HCT116 (cell line): ENCODE data around the gene NTSR2. TPM values are rescaled to one million over a fixed set of nuclear protein-coding genes. Genes with fewer than 3 reads are reported as not detected.

Source experiments
- ATAC-seq: fragments of 200-7000 bp; cut with Tn5 transposase; 2 replicates; pipeline ENCODE4 v1.9.1; 2020; ENCODE audit warnings: mild to moderate bottlenecking, moderate library complexity
- BruUV-seq: library from RNA; stranded (reverse); fragments of 400-500 nt; replicated peaks from 2 replicates; lab custom pipeline; 2021; lab: Mats Ljungman, UMichigan
- CTCF ChIA-PET: fragments of 300-600 bp; sonication (Branson Sonifier 250); formaldehyde crosslinking; loops from one replicate; lab custom pipeline; 2021; ENCODE audit warnings: antibody characterized with exemption; lab: Charles Lee
- POLR2A ChIA-PET: fragments of 300-600, 350-600 bp; sonication (Branson Sonifier 250); formaldehyde crosslinking; loops from one replicate; lab custom pipeline; 2021; ENCODE audit warnings: antibody characterized with exemption; lab: Charles Lee
- RAD21 ChIA-PET, 2 experiments: fragments of 300-600 bp; sonication (Branson Sonifier 250); formaldehyde crosslinking; loops; one replicate each; lab custom pipeline; 2023; ENCODE audit warnings: low total read pairs in 2 of 2; ENCODE audit not compliant: uncharacterized antibody in 2 of 2, unreplicated experiment in 2 of 2, low non-redundant PET in 1 of 2; lab: Charles Lee
- DNase-seq: peaks from one replicate; pipeline ENCODE4 v3.0.0-alpha.2; 2010; ENCODE audit warnings: low read depth, low spot score
- H2AFZ ChIP-seq: fragments of 200-600 bp; shearing (Covaris generic), sonication (generic); 2 replicates; pipeline ENCODE4 v1.6.1; 2017; ENCODE audit warnings: low read depth, mixed run types, mixed read lengths, antibody characterized with exemption, low read length; ENCODE audit not compliant: poor library complexity, severe bottlenecking
- H3K27ac ChIP-seq: 2 replicates; pipeline ENCODE4 v1.5.1; 2012; ENCODE audit warnings: low read depth, low read length
- H3K27me3 ChIP-seq: fragments of 200-600 bp; sonication (generic); 2 replicates; pipeline ENCODE4 v1.6.1; 2016; ENCODE audit warnings: mixed run types, low read length, mixed read lengths; ENCODE audit not compliant: insufficient read depth
- H3K36me3 ChIP-seq, 2 experiments: fragments of 200-500 bp in 1 of 2; fragments of 200-600 bp in 1 of 2; sonication (Bioruptor generic) in 1 of 2; sonication (generic) in 1 of 2; 2 replicates each; pipeline versions ENCODE4 v1.5.1 to v1.6.1; 2014 to 2016; ENCODE audit warnings: low read length in 2 of 2, inconsistent platforms in 1 of 2, mixed read lengths in 1 of 2, mixed run types in 1 of 2; ENCODE audit not compliant: insufficient read depth in 2 of 2, control insufficient read depth in 1 of 2
- H3K4me1 ChIP-seq, 2 experiments: fragments of 200-600 bp in 1 of 2; sonication (generic) in 1 of 2; 2 replicates each; pipeline versions ENCODE4 v1.5.1 to v1.6.1; 2012 to 2017; ENCODE audit warnings: low read length in 2 of 2, inconsistent platforms in 1 of 2, mild to moderate bottlenecking in 1 of 2, mixed read lengths in 1 of 2, mixed run types in 1 of 2, moderate library complexity in 1 of 2; ENCODE audit not compliant: insufficient read depth in 2 of 2, control insufficient read depth in 1 of 2
- H3K4me2 ChIP-seq: fragments of 200-600 bp; sonication (generic); 2 replicates; pipeline ENCODE4 v1.6.1; 2017; ENCODE audit warnings: mixed run types, low read length, mixed read lengths
- H3K4me3 ChIP-seq, 2 experiments: fragments of 200-600 bp in 1 of 2; sonication (generic) in 1 of 2; replicated peaks in 1 of 2; 2 replicates each; pipeline ENCODE4 v1.5.1; 2011 to 2016; ENCODE audit warnings: low read length in 2 of 2, control low read depth in 1 of 2, low read depth in 1 of 2, mild to moderate bottlenecking in 1 of 2, mixed read lengths in 1 of 2, mixed run types in 1 of 2
- H3K79me2 ChIP-seq: fragments of 200-600 bp; sonication (generic); 2 replicates; pipeline ENCODE4 v1.6.1; 2017; ENCODE audit warnings: mild to moderate bottlenecking, mixed run types, low read length, moderate library complexity, mixed read lengths; ENCODE audit not compliant: insufficient read depth
- H3K9ac ChIP-seq: fragments of 200-600 bp; sonication (generic); 2 replicates; pipeline ENCODE4 v1.6.1; 2016; ENCODE audit warnings: low read length, mixed read lengths
- H3K9me2 ChIP-seq: fragments of 200-600 bp; sonication (generic), shearing (Covaris generic); 2 replicates; pipeline ENCODE4 v1.6.1; 2017; ENCODE audit warnings: mixed run types, mild to moderate bottlenecking, moderate library complexity; ENCODE audit not compliant: insufficient read depth
- H3K9me3 ChIP-seq, 2 experiments: fragments of 200-500 bp in 1 of 2; fragments of 200-600 bp in 1 of 2; sonication (Bioruptor generic) in 1 of 2; sonication (generic) in 1 of 2; 2 replicates each; pipeline ENCODE4 v1.6.1; 2014 to 2017; ENCODE audit warnings: low read length in 2 of 2, mixed read lengths in 2 of 2, inconsistent platforms in 1 of 2, low read depth in 1 of 2, mild to moderate bottlenecking in 1 of 2, mixed run types in 1 of 2, moderate library complexity in 1 of 2; ENCODE audit not compliant: control insufficient read depth in 1 of 2, insufficient read depth in 1 of 2
- H4K20me1 ChIP-seq: fragments of 200-600 bp; sonication (generic), shearing (Covaris generic); 2 replicates; pipeline ENCODE4 v1.6.1; 2017; ENCODE audit warnings: mixed run types, mild to moderate bottlenecking, moderate library complexity; ENCODE audit not compliant: insufficient read depth
- CBX3 ChIP-seq: IDR thresholded peaks from 2 replicates; pipeline ENCODE4 v1.6.1; 2012; ENCODE audit warnings: low read depth
- CEBPB ChIP-seq: IDR thresholded peaks from 2 replicates; pipeline ENCODE4 v1.6.1; 2012; ENCODE audit warnings: low read depth
- EGR1 ChIP-seq: IDR thresholded peaks from 2 replicates; pipeline ENCODE4 v1.6.1; 2012; ENCODE audit warnings: low read depth
- ELF1 ChIP-seq: IDR thresholded peaks from 2 replicates; pipeline ENCODE4 v1.6.1; 2012; ENCODE audit warnings: low read depth, borderline replicate concordance
- EZH2 ChIP-seq: fragments of 200-600 bp; sonication (generic); IDR thresholded peaks from 2 replicates; pipeline ENCODE4 v1.6.1; 2017; ENCODE audit warnings: antibody characterized with exemption, mixed run types
- EZH2phosphoT487 ChIP-seq: fragments of 200-600 bp; IDR thresholded peaks from 2 replicates; pipeline ENCODE4 v1.6.1; 2018; ENCODE audit warnings: antibody characterized with exemption, borderline replicate concordance
- POLR2A ChIP-seq: IDR thresholded peaks from 2 replicates; pipeline ENCODE4 v1.7.0; 2011; ENCODE audit warnings: borderline replicate concordance; ENCODE audit not compliant: insufficient read depth, insufficient read length; ENCODE audit errors: extremely low read depth
- POLR2AphosphoS5 ChIP-seq: IDR thresholded peaks from 2 replicates; pipeline ENCODE4 v1.6.1; 2011; ENCODE audit warnings: mild to moderate bottlenecking, low read depth, low read length, moderate library complexity
- RAD21 ChIP-seq: IDR thresholded peaks from 2 replicates; pipeline ENCODE4 v1.6.1; 2012; ENCODE audit warnings: low read depth, mild to moderate bottlenecking
- SIN3A ChIP-seq: IDR thresholded peaks from 2 replicates; pipeline ENCODE4 v1.6.1; 2012; ENCODE audit warnings: low read depth
- SP1 ChIP-seq: IDR thresholded peaks from 2 replicates; pipeline ENCODE4 v1.6.1; 2012; ENCODE audit warnings: low read depth
- SRF ChIP-seq: IDR thresholded peaks from 2 replicates; pipeline ENCODE4 v1.6.1; 2012; ENCODE audit warnings: low read depth
- YY1 ChIP-seq: IDR thresholded peaks from 2 replicates; pipeline ENCODE4 v1.6.1; 2011; ENCODE audit warnings: low read length, low read depth, moderate library complexity, mild to moderate bottlenecking; ENCODE audit not compliant: insufficient replicate concordance; ENCODE audit errors: extremely low read depth
- ZFX ChIP-seq: fragments of 450-650 bp; IDR thresholded peaks from 2 replicates; pipeline ENCODE4 v1.6.1; 2017
- intact Hi-C: fragments of 100-400 bp; cut with micrococcal nuclease; formaldehyde crosslinking; loops from 2 replicates; pipeline ENCODE4 v1.10.0; 2022
- total RNA-seq: library from RNA; stranded (reverse); gene quantifications from one replicate; pipeline ENCODE4 v1.2.1, GENCODE V29; 2021; ENCODE audit not compliant: unreplicated experiment
- TF ChIP-seq, protein P1 (sequence below): IDR thresholded peaks from 2 replicates; pipeline ENCODE4 v1.6.1; 2012
- TF ChIP-seq, protein P2 (sequence below): IDR thresholded peaks from 2 replicates; pipeline ENCODE4 v1.6.1; 2012
- TF ChIP-seq, protein P3 (sequence below): IDR thresholded peaks from 2 replicates; pipeline ENCODE4 v1.6.1; 2011; ENCODE audit warnings: mild to moderate bottlenecking, low read length, moderate library complexity; ENCODE audit not compliant: insufficient replicate concordance; ENCODE audit errors: extremely low read depth

NTSR2 gene
- total RNA-seq, 1 experiment from 2014 or later: not detected

DNA sequence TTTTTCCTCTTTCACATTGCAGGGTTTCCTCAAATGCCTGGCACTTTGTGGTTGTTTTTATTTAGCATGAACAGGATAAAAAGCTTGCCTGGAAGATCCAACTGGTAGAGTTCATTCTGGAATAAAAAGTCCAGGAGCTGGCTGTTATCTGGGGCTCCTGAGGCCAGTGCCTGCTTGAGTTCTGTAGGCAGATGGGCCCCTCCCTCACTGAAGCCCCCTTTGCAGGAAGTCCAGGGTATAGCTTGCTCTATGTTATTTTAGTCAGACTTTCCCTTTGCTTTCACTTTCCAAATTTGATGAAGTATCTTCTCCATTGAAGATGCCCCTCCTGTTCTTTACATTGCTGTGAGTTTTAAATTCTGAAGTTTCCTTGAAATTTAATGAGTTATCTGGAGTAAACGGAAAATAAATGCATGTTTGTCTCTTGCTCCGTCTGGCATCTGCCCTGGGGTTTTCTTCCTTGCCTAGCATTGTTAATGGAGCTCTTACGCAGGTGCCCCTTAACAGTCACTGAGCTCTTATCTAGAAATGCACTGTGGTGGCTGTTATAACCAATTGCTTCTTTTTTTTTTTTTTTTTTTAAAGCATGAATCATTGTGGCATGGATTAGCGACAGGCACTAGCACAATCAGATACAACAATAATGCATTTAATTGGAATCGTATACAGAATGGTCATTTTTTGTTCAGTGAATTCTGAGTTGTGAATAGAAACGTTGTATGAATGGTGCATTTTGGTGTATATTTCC lies 49.4 kb upstream of the NTSR2 start:
- TF ChIP-seq, protein P1, sequence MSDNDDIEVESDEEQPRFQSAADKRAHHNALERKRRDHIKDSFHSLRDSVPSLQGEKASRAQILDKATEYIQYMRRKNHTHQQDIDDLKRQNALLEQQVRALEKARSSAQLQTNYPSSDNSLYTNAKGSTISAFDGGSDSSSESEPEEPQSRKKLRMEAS: no peak
- no peak for TF ChIP-seq ZFX
- no peak for TF ChIP-seq YY1
- no peak for TF ChIP-seq RAD21
- no peak for TF ChIP-seq SIN3A
- no peak for TF ChIP-seq CEBPB
- TF ChIP-seq, protein P2, sequence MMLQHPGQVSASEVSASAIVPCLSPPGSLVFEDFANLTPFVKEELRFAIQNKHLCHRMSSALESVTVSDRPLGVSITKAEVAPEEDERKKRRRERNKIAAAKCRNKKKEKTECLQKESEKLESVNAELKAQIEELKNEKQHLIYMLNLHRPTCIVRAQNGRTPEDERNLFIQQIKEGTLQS: no peak
- no peak for TF ChIP-seq EGR1
- no peak for TF ChIP-seq CBX3
- no peak for TF ChIP-seq POLR2AphosphoS5
- TF ChIP-seq, protein P3, sequence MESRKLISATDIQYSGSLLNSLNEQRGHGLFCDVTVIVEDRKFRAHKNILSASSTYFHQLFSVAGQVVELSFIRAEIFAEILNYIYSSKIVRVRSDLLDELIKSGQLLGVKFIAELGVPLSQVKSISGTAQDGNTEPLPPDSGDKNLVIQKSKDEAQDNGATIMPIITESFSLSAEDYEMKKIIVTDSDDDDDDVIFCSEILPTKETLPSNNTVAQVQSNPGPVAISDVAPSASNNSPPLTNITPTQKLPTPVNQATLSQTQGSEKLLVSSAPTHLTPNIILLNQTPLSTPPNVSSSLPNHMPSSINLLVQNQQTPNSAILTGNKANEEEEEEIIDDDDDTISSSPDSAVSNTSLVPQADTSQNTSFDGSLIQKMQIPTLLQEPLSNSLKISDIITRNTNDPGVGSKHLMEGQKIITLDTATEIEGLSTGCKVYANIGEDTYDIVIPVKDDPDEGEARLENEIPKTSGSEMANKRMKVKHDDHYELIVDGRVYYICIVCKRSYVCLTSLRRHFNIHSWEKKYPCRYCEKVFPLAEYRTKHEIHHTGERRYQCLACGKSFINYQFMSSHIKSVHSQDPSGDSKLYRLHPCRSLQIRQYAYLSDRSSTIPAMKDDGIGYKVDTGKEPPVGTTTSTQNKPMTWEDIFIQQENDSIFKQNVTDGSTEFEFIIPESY: no peak
- no peak for TF ChIP-seq ELF1
- TF ChIP-seq SP1: no peak
- TF ChIP-seq EZH2: no peak
- no peak for TF ChIP-seq EZH2phosphoT487
- no peak for TF ChIP-seq POLR2A
- TF ChIP-seq SRF: no peak
- no TSS peak for BruUV-seq
- Histone ChIP-seq H3K9me2 (no peaks in the 10 kb centered on the region), H4K20me1 (no peaks in the 10 kb centered on the region), H3K36me3 (no peaks in the 10 kb centered on the region), H3K4me3 (no peak overlapping the region), H3K27ac (no peak overlapping the region), H3K27me3 (peaks cover 42% of the 10 kb centered on the region), H3K79me2 (no peaks in the 10 kb centered on the region), H3K9me3 (no peaks in the 10 kb centered on the region), H3K4me1 (no peaks in the 10 kb centered on the region), H3K9ac (no peak overlapping the region), H3K4me2 (no peak overlapping the region), H2AFZ (no peak overlapping the region)
- RAD21 ChIA-PET: no interaction called here
- DNase-seq (no peak), ATAC-seq (no peak)
- intact Hi-C loops: no loop called here
- CTCF ChIA-PET: interaction anchor here (2.1 kb wide), 1 partner anchor 27 kb away, joined by 7 read pairs; no protein-coding TSS in a partner anchor
- POLR2A ChIA-PET: no interaction called here
